Measurements from ENCODE around the gene PHLPP2.

DNA sequence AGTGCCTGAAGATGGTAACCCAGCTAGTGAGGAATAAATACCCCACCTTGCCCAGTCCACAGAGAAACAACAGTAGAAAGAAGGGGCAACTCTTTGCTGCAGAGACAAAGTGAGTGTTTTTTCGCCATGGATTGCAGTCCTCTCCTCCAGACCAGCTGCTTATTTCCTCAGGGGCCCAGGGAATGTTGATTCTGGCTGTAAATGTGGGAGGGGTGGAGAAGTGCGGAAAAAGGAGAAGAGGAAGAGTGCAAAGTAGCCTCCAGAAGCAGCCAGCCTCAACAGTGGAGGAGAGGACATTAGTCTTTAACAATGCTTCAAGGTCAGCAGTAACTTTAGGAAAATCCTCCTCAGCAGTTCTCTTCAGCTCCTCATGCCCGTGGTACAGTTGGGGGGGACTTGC, 8.1 kb upstream of the PHLPP2 start:
- TF ChIP-seq, protein P1, sequence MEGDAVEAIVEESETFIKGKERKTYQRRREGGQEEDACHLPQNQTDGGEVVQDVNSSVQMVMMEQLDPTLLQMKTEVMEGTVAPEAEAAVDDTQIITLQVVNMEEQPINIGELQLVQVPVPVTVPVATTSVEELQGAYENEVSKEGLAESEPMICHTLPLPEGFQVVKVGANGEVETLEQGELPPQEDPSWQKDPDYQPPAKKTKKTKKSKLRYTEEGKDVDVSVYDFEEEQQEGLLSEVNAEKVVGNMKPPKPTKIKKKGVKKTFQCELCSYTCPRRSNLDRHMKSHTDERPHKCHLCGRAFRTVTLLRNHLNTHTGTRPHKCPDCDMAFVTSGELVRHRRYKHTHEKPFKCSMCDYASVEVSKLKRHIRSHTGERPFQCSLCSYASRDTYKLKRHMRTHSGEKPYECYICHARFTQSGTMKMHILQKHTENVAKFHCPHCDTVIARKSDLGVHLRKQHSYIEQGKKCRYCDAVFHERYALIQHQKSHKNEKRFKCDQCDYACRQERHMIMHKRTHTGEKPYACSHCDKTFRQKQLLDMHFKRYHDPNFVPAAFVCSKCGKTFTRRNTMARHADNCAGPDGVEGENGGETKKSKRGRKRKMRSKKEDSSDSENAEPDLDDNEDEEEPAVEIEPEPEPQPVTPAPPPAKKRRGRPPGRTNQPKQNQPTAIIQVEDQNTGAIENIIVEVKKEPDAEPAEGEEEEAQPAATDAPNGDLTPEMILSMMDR (IDR thresholded peaks at IDR 0.05) = no peak
- no peak for TF ChIP-seq POLR2AphosphoS5 (IDR thresholded peaks at IDR 0.05; ENCODE audit: low read depth, low read length)
- no peak for TF ChIP-seq TCF7L2 (IDR thresholded peaks at IDR 0.05; ENCODE audit: low read depth, low read length)

All from Panc1 (cell line).